Measurements from ENCODE around the gene E2F4.

E2F4 gene

DNA sequence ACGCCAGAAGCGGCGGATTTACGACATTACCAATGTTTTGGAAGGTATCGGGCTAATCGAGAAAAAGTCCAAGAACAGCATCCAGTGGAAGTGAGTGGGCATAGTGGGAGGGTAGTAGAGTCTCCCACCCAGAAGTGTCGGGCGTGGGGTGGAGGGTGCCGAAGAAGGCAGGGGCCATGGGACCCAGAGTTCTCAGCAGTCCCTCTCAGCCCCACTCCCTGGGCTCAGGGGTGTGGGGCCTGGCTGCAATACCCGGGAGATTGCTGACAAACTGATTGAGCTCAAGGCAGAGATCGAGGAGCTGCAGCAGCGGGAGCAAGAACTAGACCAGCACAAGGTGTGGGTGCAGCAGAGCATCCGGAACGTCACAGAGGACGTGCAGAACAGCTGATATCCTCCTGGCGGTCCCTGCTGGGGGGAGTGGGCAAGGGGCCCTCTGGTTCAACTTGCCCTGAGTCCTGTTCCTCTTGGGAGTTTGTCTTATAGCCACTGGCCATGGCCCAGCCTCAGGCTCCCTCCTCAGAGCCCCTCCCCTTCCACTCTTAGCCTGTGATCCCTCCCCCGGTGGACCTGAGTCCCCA, 916 bp downstream of the E2F4 start:
- no peak for DNase-seq

DNA sequence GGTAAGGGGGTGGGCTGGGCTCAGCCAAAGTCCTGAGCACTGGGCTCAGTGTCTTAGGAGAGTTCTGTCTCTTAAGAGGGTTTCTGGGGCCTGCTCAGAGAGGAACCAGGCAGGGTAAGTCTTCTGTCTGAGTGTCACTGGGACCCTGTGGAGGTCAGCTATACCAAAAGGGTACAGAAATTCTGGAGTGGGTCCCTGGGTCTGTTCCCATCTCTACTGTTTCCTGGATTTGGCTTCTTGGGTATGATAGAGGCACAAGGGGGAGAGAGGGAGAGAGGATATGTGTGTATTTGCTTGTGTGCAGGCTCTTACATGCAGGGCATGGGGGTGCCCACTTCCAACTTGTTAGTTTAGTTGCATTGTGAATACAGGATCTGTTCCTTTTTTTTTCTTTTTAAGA, 1.6 kb downstream of the E2F4 start:
- DNase-seq: no peak

DNA sequence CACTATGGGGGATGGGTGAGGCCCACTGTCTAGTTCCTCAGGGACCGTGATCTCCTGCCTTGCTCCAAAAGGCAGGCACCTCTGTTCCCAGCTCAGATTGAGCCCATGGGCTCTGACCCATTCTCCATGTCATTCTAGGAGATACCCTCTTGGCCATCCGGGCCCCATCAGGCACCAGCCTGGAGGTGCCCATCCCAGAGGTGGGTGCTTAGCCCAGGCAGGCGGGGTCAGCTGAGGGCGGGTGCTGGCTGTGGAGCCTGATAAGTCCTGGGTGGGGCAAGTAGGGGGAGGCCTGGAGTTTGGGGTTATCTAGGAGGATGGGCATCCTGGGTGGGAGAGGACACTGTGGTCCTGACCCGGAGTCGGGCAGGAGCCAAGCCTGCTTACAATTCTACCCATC, 2.3 kb downstream of the E2F4 start:
- DNase-seq: no peak

DNA sequence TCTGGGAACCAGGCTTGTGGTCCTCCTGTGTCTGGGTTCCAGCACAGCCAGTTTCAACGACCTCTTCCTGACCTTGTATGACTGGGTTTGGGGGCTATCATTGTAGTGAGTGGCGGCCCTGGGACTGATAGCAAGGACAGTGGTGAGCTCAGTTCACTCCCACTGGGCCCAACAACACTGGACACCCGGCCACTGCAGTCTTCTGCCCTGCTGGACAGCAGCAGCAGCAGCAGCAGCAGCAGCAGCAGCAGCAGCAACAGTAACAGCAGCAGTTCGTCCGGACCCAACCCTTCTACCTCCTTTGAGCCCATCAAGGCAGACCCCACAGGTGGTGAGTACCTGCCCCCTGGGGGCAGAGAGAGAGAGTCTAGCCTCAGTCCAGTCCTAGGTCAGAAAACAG, 3.7 kb downstream of the E2F4 start:
- no peak for DNase-seq

DNA sequence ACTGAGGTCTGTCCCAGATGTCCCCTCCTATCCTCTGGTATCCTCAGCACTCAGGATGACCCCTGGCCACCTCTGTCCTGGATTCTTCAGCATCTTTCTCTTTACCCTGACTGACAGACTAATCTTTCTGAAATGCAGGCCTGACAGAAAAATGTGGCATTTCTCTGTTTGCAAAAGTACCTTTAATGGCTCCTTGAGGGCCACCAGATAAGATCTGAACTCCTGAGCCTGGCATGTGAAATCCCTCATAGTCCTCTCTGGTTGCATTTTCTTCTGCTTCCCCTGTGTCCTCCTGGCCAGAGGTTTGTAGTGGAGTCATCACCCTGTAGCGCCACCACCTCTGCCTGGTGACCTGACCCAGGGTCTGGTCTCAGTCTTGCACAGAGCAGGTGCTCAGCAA, 4.9 kb downstream of the E2F4 start:
- no peak for DNase-seq

DNA sequence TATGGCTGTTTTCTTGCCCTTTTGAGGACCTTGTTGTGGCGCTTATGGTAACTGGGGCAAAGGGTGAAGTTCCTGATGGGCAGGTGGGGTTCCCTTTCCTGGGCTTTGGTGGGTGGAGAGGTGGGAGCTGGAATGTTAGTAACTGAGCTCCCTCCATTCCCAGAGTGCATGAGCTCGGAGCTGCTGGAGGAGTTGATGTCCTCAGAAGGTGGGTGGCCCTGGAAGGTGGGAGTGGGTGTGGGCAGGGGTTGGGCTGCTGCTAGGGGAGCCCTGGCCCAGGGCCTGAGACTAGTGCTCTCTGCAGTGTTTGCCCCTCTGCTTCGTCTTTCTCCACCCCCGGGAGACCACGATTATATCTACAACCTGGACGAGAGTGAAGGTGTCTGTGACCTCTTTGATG, 5.7 kb downstream of the E2F4 start:
- no peak for DNase-seq

DNA sequence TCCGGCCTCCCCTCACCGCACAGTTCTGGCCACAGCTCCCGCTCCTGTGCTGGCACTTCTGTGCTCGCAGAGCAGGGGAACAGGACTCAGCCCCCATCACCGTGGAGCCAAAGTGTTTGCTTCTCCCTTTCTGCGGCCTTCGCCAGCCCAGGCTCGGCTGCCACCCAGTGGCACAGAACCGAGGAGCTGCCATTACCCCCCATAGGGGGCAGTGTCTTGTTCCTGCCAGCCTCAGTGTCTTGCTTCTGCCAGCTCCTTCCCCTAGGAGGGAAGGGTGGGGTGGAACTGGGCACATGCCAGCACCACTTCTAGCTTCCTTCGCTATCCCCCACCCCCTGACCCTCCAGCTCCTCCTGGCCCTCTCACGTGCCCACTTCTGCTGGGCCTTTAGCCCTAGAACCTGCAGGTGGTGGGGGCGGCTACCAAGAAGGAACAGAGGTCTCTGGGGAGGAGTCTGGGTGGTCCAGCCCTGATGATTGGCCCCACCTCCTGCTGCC, 6.3 kb downstream of the E2F4 start:
- DNase-seq: no peak

DNA sequence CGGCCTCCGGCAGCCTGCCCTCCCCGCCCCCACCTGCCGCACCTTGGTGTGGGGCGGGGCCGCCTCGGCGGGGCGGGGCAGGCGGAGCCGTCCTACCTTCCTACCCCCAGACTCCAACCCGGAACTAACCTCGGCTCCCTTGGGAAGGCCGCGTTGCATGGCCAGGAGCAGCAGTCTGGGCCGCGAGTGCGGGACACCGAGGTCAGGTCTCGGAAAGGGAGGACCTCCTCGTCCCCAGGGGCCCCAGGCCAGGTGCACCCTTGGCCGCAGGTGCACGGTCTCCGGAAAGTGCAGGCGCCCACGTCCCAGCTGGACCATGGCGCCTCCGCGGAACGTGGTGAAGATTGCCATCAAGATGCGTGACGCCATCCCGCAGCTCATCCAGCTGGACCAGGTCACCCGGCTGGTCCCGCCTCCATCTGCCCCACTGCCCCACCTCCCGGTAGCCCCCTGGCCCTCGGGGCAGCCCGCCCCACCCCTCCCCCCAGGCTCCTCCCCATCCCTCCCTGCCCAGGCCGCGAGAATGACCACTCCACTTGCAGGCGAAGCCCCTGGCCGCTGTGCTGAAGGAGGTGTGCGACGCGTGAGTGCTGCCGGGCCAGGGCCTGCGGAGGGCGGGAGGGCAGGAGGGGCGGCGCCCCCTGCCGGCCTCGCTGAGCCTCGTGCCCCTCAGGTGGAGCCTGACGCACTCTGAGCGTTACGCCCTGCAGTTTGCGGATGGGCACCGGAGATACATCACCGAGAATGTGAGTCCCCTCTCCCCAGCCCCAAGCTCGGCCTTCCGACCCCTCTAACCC, 7.3 kb downstream of the E2F4 start, which contains the start of gene ELMO3:
Gene ELMO3, plus strand, starts transcription at position 121 of the 797 bp plus-strand sequence. Its CDS starts 196 bp downstream, at position 317.
- no peak for DNase-seq

DNA sequence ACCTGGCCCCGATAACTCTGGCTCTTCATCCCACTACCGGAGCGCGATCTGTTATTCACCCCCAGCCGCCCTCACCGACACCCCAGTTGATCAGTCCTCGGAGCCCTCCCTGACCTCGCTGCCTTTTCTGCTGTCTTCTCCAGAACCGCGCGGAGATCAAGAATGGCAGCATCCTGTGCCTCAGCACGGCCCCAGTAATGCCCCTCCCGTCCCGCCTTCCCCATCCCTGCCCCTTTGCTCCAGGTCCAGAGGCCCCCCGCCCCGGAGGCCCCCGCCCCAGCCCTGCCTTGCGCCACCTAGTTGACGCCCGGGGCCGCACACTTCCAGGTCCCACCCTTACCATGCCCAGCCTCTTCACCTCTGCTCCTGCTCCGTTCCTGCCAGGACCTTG, 7.8 kb downstream of the E2F4 start:
- DNase-seq: no peak

DNA sequence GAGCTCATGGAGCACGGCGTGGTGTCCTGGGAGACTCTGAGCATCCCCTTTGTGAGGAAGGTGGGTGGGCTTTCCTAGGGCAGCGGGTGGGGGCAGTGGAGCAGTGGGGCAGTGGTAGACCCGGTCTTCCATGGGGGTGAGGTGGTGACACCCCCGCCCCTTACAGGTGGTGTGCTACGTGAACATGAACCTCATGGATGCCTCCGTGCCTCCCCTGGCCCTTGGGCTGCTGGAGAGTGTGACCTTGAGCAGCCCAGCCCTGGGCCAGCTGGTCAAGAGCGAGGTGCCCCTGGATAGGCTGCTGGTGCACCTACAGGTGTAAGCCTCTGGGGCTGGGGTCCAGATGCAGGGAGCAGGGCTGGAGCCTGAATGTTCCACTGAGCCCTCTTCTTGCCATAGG, 8.5 kb downstream of the E2F4 start:
- DNase-seq: no peak

DNA sequence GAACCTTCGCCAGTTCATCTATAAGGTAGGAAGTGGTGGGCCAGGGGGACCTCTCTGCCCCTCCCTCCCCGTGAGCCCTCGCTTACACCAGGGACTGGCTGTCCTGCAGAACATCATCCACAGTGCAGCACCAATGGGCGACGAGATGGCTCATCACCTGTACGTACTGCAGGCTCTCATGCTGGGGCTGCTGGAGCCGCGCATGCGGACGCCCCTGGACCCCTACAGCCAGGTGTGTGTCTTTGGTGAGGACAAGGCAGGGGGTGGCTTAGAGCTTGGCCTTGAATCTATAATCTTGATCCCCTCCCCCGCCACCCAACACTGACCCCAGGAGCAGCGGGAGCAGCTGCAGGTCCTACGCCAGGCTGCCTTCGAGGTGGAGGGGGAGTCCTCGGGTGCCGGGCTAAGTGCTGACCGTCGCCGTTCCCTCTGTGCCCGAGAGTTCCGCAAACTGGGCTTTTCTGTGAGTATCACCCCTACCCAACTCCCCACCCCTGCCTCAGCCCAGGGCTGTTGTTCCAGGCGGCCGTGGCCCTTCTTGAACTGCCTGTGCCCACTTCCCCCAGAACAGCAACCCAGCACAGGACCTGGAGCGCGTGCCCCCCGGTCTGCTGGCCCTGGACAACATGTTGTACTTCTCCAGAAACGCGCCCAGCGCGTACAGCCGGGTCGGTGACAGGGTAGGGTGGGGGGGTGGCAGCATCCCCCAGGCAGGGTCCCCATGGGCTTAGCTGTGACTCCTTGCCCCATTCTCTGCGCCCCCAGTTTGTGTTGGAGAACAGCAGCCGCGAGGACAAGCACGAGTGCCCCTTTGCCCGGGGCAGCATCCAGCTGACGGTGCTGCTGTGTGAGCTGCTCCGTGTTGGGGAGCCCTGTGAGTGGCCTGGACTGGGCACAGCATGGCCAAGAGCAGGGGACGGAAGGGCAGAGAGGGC, 9.7 kb downstream of the E2F4 start:
- DNase-seq: no peak

DNA sequence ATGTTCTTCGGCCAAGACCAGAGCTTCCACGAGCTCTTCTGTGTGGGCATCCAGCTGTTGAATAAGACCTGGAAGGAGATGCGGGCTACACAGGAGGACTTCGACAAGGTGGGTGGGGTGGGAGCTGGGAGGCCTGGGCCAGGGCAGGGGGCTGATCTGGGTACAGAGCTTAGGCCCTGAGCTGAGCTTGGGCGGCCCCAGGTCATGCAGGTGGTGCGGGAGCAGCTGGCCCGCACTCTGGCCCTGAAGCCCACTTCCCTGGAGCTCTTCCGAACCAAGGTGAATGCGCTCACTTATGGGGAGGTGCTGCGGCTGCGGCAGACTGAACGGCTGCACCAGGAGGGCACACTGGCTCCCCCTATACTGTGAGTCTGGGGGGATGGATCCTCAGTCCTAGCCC, 10.5 kb downstream of the E2F4 start:
- DNase-seq: no peak

DNA sequence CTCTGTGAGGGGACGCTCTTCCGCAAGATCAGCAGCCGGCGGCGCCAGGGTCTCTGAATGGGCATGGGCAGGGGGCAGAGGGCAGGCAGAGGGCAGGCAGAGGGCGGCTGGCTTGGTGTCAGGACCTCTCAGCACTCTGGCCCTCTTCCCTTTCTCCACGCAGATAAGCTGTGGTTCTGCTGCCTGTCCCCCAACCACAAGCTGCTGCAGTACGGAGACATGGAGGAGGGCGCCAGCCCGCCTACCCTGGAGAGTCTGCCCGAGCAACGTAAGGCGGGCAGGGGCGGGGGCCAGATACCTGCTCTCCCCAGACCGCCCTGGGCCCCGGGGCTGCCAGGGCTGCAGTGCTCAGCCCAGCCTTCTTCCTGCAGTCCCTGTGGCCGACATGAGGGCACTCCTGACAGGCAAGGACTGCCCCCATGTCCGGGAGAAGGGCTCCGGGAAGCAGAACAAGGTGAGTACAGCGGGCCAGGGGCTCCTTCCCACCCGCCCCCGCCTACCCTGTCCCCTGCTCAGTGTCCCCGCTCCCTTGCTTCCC, 11.1 kb downstream of the E2F4 start:
- DNase-seq: no peak

DNA sequence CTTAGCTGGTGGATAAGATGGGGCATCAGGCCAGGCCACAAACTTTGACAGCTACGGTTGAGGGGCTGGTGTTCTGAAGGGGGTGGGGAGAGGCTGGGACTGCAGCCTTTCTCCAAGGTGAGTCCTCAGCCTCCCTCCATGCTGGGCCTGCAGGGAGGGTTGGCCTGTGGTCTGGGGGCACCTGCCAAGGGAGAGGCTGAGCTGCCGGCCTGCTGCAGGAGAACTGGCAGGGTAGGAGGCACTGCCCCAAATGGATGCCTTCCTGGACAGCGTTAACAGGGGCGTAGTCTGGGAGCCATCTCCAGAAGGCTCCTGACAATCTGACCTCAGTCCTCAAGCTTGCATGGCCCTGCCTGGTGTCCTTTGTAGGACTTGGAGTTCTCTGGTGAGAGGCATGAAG, 12.1 kb downstream of the E2F4 start:
- DNase-seq: no peak

DNA sequence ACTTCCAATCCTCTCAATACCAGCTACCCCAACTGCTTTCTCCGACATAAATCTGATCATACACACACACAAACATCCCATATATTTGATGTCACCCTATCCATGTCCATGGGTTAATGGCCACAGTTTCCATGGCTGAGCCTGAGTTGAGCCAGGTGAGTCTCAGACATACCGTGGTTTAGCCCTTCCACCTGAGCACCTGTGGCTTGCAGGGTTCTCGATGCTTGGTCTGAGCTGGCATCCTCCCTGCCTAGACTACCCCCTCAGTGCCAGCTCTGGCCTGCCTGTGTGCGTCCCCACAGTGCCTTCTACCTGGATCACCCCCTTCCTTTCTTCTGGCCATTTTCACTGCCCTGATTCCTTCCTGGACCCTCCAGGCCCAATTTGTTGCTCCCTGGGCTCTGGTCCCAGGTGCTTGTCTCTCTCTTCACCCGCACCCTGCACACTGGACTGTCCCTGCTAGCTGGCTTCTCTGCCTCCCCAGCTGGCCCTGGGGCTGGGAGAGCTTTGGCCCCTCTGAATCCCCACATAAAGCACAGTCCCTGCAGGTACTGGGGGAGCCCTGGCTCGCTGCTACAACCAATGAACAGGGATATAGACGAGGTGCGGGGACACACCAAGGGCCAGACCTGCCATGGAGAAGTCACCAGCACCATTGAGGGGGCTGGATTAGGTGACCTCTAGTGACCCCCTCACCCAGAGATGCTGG, 14.3 kb downstream of the E2F4 start:
- no peak for DNase-seq

DNA sequence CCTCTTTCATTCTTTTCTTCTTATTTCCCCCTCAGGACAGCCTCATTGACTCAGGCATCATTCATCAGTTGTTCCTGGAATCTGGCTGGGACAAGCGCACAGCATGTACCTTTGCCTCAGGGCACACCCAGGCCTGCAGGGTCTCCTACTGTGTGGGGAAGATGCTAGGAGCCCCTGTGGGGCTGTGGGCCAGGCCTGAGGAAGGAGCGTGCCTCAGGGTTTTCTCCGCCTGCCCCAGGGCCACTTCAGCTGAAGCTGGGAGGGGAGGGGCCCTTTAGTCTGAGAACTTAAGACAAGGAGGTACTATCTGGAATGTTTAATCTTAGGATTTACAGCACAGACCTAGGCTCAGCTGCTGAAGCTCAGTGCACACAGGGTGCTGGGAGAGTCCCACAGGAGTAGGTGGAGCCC, 14.9 kb downstream of the E2F4 start:
- no peak for DNase-seq

DNA sequence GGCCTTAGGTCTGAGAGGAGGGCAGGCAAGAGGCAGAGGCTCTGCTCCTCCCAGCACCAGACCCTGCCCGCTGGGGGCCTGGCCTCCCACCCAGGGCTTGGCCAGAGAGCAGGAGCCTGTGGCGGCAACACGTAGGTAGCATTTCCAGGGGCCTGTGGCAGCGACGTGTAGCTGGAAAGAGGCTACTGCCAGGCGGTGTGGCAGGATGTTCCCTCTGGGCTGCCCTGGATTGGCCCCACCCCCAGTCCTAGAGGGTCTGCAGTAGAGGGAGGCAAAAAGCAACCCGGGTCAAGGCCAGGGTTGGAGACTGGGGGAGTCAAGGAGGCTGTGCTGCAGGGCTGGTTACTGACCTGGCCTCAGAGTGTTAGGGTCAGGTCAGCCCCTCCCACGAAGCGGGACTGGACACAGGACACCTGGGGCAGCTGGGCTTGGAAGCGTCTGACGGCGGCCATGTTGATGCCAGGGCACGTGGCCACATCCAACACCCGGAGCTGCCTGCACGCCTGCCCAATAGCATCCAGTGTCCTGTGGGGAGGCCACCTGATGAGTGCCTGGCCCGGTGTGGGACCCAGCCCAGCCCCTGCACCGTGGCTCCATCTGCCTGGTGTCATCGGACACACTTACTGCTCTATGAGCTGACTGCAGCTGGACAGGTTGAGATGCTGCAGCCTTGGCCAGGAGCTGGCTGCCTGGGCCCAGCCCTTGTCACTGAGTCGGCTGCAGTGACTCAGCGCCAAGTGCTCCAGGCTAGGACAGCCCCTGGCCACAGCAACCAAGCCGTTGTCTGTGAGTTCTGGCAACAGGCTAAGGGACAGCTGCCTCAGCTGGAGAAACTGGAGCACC, 15.5 kb downstream of the E2F4 start:
- DNase-seq: no peak

DNA sequence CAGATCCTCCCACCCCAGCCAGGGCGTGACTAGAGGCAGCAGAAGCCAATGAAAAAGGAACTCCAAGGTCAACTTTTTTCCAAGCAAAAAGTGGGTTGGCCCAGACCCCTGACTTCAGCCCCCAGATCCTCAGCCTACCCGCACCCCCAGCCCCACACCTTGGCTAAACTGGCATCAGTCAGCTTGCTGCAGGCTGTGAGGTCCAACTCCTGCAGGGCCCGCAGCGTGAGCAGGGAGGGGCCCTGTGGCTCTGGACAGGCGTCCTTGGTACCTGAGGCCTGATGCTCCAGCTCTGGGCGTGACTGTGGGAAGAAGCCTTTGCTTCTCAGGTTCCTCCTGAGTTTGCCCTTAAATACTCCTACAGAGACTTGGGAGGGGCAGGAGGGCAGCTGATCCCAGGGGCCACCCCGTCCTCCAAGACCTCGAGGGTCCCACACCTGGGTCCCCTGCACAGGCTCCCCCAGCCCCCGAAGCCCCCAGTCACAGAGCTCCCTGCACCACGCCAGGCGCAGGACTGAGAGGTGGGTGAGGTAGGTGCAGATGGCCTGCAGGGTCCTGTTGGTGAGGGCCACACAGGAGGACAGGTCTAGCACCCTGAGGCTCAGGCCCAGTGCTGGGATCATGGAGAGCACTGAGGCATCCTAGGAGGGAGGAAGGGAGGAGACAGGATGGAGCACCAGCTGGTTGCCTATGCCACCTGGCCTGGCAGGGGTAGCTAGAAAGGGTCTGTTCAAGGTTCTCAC, 16.4 kb downstream of the E2F4 start:
- no peak for DNase-seq

DNA sequence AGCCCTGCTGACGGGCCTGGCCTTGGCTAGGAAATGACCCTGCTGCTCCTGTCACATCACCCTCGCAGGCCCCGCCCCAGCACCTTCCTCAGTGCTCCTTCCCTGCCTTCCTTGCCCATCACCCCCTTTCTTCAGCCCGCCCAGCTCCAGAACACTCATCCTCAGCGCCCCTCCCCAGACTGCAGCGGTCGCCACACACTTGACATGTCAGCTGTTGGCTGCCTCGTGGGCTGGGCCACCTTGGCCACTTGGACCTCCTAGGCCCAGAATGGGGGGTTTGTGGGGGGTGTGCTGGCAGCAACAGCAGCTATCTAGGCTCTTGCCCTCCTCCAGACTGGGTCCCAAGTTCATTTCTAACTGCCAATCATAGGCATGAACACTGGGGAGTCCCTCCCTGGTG, 17.6 kb downstream of the E2F4 start:
- no peak for DNase-seq

DNA sequence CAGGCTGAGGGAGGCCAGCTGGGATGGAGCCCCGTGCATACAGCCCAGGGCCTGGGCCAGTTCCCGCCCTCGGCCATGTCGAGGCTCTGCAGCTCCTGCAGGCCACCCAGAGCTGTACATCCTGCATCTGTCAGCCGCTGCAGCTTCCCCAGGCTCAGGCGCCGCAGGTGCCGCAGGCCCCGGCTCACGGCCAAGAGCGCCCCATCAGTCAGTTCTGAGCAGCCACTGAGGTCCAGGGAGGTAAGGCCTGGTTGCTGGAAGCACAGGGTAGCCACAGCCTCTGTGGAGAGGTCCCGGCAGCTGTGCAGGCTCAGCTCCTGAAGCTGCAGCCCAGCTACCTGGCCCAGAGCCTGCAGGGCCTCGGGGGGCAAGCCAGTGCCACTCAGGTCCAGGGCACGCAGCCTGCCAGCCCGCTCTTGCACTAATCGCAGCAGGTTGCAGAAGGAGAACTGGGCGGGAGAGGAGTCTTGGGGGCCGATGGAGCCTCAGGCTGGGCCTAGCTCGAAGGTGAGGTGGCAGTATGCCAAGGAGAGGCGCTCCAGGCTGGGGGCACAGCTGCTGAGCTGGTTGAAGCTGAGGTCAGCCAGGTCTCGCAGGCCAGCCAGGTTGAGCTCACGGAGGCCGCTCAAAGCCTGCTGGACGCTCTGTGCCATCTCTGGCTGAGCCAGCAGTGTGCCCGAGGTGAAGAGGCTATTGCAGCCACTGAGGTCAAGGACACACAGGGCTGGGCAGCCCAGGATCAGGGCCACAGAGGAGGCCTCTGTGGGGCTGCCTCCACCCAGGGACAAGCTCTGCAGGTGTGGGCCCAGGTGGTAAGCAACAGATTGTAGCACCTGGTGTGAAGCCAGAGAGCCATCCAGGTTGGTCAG, 18.3 kb downstream of the E2F4 start:
- no peak for DNase-seq

Measured in NCI-H1092 (cell line).